Muscle layer of colon (tissue), 2 donors: ENCODE results near the gene RGS11.
A peak's percentile ranks its signal among the peaks of the same experiment; 100 is the strongest.
"Not testable (repeated sequence)": the region's sequence is repeated elsewhere in the genome, so short reads cannot be mapped to it uniquely, and the experiment has no call there.

ENCODE experiments used
- H3K27ac ChIP-seq: one replicate; pipeline ENCODE4 v1.7.0; 2013; ENCODE audit warnings: low read depth, mild to moderate bottlenecking, low read length, moderate library complexity
- H3K27me3 ChIP-seq, 2 donors: one replicate each; pipeline ENCODE4 v1.7.0; 2013; ENCODE audit warnings: low read length in 2 of 2, mild to moderate bottlenecking in 2 of 2; ENCODE audit not compliant: insufficient read depth in 2 of 2, control insufficient read depth in 1 of 2
- H3K36me3 ChIP-seq: one replicate; pipeline ENCODE4 v1.7.0; 2013; ENCODE audit warnings: mild to moderate bottlenecking, low read length; ENCODE audit not compliant: insufficient read depth
- H3K4me1 ChIP-seq: one replicate; pipeline ENCODE4 v1.7.0; 2013; ENCODE audit warnings: mild to moderate bottlenecking, low read length; ENCODE audit not compliant: insufficient read depth
- H3K4me3 ChIP-seq, 2 donors: one replicate each; pipeline ENCODE4 v1.7.0; 2013; ENCODE audit warnings: low read length in 2 of 2, low read depth in 1 of 2, mild to moderate bottlenecking in 1 of 2, moderate library complexity in 1 of 2
- H3K9ac ChIP-seq: one replicate; pipeline ENCODE4 v1.7.0; 2013; ENCODE audit warnings: low read length
- H3K9me3 ChIP-seq: one replicate; pipeline ENCODE4 v1.7.0; 2013; ENCODE audit warnings: mild to moderate bottlenecking, low read length
- donor health status: abdominal sarcoma.
- donor health status: Adenocarcinoma of cecum.

Gene RGS11

GRCh38 chr16:275041-275641 lies 603 bp downstream of the RGS11 start:
- H3K27ac ChIP-seq = no peak overlapping the region
- peaks cover 0 to 27% of the 10 kb centered on the region in 2 donors for H3K27me3 ChIP-seq
- no peaks in the 10 kb centered on the region for H3K4me1 ChIP-seq
- no peaks in the 10 kb centered on the region for H3K36me3 ChIP-seq
- H3K4me3 ChIP-seq = peak overlapping the region; percentile 53 to 64
- H3K9ac ChIP-seq = no peak overlapping the region
- H3K9me3 ChIP-seq = no peaks in the 10 kb centered on the region

- Histone ChIP-seq H3K27me3 (peaks cover 0 to 22% of the 10 kb centered on the region in 2 donors), H3K9me3 (no peaks in the 10 kb centered on the region), H3K36me3 (no peaks in the 10 kb centered on the region), H3K27ac (no peak overlapping the region), H3K4me3 (no peak overlapping the region), H3K9ac (no peak overlapping the region), H3K4me1 (no peaks in the 10 kb centered on the region)
These were observed 2.0 kb downstream of the RGS11 start for GRCh38 chr16:273547-274421.

- H3K4me1 ChIP-seq = no peaks in the 10 kb centered on the region
- peaks cover 0 to 22% of the 10 kb centered on the region in 2 donors for H3K27me3 ChIP-seq
- no peak overlapping the region for H3K9ac ChIP-seq
- no peaks in the 10 kb centered on the region for H3K36me3 ChIP-seq
- no peak overlapping the region for H3K27ac ChIP-seq
- no peak overlapping the region for H3K4me3 ChIP-seq
- H3K9me3 ChIP-seq = no peaks in the 10 kb centered on the region
These were observed 2.9 kb downstream of the RGS11 start for GRCh38 chr16:272633-273546.

- Histone ChIP-seq H3K36me3 (no peaks in the 10 kb centered on the region), H3K9me3 (no peaks in the 10 kb centered on the region), H3K27me3 (peaks cover 0 to 22% of the 10 kb centered on the region in 2 donors), H3K9ac (no peak overlapping the region), H3K4me3 (no peak overlapping the region), H3K4me1 (no peaks in the 10 kb centered on the region), H3K27ac (no peak overlapping the region)
These were observed 5.1 kb downstream of the RGS11 start for GRCh38 chr16:270381-271255.

GRCh38 chr16:269061-269796 lies 6.5 kb downstream of the RGS11 start:
- Histone ChIP-seq H3K27me3 (peaks cover 0 to 12% of the 10 kb centered on the region in 2 donors), H3K4me1 (no peaks in the 10 kb centered on the region), H3K27ac (no peak overlapping the region), H3K36me3 (peaks cover 10% of the 10 kb centered on the region), H3K9ac (no peak overlapping the region), H3K9me3 (no peaks in the 10 kb centered on the region), H3K4me3 (no peak overlapping the region)

- Histone ChIP-seq H3K27me3 (peaks cover 0 to 4% of the 10 kb centered on the region in 2 donors), H3K4me3 (no peak overlapping the region), H3K36me3 (peaks cover 18% of the 10 kb centered on the region), H3K9me3 (no peaks in the 10 kb centered on the region), H3K9ac (no peak overlapping the region), H3K27ac (no peak overlapping the region), H3K4me1 (no peaks in the 10 kb centered on the region)
These were observed 7.3 kb downstream of the RGS11 start for GRCh38 chr16:268141-269053.

- not testable (repeated sequence) for H3K4me1 ChIP-seq, H3K9me3 ChIP-seq, H3K9ac ChIP-seq, H3K4me3 ChIP-seq, H3K27me3 ChIP-seq, H3K27ac ChIP-seq
- H3K36me3 ChIP-seq = peaks cover 25% of the 10 kb centered on the region
These were observed 8.2 kb downstream of the RGS11 start for GRCh38 chr16:267562-267961.

- Histone ChIP-seq H3K9ac (no peak overlapping the region), H3K36me3 (peaks cover 36% of the 10 kb centered on the region), H3K4me1 (no peaks in the 10 kb centered on the region), H3K27me3 (no peaks in the 10 kb centered on the region), H3K4me3 (no peak overlapping the region), H3K9me3 (no peaks in the 10 kb centered on the region), H3K27ac (no peak overlapping the region)
These were observed 9.2 kb downstream of the RGS11 start for GRCh38 chr16:266258-267164.

- Histone ChIP-seq H3K4me3 (no peak overlapping the region), H3K27ac (no peak overlapping the region), H3K36me3 (peaks cover 44% of the 10 kb centered on the region), H3K4me1 (no peaks in the 10 kb centered on the region), H3K9ac (no peak overlapping the region), H3K9me3 (no peaks in the 10 kb centered on the region), H3K27me3 (no peaks in the 10 kb centered on the region)
These were observed 10.0 kb downstream of the RGS11 start for GRCh38 chr16:265711-266110.
